ENCODE results near the gene AQP4.

- no peak for TF ChIP-seq POLR2A (IDR thresholded peaks at IDR 0.05)
- TF ChIP-seq CTCF (IDR thresholded peaks at IDR 0.05), result no peak
These were observed 12.1 kb downstream of the AQP4 start for GRCh38 chr18:26853401-26853800.
